Measurements from ENCODE around the gene DCBLD2. TPM values are rescaled to one million over a fixed set of nuclear protein-coding genes. Genes with fewer than 3 reads are reported as not detected.

DCBLD2 gene
- total and polyA plus RNA-seq, 11 donors: 10.9 to 76.6 (median 62.0) TPM

DNA sequence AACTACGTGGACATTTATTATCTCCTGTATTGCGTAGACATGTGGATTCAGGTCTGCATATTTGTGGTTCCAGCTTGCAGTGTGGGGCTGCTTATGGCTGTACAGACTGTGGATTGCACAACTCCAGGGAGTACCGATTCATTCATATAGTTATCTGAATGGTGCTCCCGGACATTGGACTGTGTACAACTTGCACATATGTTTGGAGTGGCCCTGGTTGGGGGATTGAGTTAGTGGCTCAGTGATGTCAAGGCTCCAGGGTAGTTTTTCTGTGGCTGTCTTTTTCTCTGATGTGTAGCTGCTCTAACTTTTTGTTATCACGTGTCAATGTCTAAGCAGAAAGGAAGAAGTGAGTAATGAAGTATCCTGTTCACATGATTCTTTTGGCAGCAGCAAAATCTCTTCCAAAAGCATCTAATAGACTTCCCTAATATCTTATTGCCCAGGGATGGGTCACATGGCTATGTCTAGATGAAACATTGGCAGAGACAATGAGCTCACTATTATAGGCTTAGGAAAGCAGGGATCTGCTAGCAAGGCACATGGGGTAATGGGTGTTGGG lies 122.6 kb downstream of the DCBLD2 start:
- intact Hi-C loops (cut with DNase I): loop anchor here in 3 of 10 donors (5.0 kb wide), 1 partner anchor 47 kb away; no protein-coding TSS in a partner anchor
- no peak for DNase-seq
- TF ChIP-seq, protein P1, sequence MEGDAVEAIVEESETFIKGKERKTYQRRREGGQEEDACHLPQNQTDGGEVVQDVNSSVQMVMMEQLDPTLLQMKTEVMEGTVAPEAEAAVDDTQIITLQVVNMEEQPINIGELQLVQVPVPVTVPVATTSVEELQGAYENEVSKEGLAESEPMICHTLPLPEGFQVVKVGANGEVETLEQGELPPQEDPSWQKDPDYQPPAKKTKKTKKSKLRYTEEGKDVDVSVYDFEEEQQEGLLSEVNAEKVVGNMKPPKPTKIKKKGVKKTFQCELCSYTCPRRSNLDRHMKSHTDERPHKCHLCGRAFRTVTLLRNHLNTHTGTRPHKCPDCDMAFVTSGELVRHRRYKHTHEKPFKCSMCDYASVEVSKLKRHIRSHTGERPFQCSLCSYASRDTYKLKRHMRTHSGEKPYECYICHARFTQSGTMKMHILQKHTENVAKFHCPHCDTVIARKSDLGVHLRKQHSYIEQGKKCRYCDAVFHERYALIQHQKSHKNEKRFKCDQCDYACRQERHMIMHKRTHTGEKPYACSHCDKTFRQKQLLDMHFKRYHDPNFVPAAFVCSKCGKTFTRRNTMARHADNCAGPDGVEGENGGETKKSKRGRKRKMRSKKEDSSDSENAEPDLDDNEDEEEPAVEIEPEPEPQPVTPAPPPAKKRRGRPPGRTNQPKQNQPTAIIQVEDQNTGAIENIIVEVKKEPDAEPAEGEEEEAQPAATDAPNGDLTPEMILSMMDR (IDR thresholded peaks at IDR 0.05): no peak
- no peak for TF ChIP-seq POLR2A (IDR thresholded peaks at IDR 0.05)
- no peaks in the 10 kb centered on the region for H3K9me3 ChIP-seq
- peak overlapping the region in 11 of 12 donors; percentile 24 to 79 (median 49) for H3K27ac ChIP-seq
- H3K36me3 ChIP-seq: peaks cover 0 to 58% (median 35%) of the 10 kb centered on the region in 9 donors
- H3K4me3 ChIP-seq: no peak overlapping the region
- no peaks in the 10 kb centered on the region for H3K27me3 ChIP-seq
- 14 to 21% (median 18%) methylated on average over 5 of the region's 5 CpGs for WGBS, 4 donors
- ATAC-seq: peak; percentile 44 to 80 (median 75)
- peaks cover 0 to 60% (median 44%) of the 10 kb centered on the region in 12 donors for H3K4me1 ChIP-seq

- Histone ChIP-seq H3K27me3 (no peaks in the 10 kb centered on the region), H3K27ac (peak overlapping the region in 11 of 12 donors; percentile 24 to 79 (median 48)), H3K4me3 (no peak overlapping the region), H3K4me1 (peaks cover 0 to 55% (median 42%) of the 10 kb centered on the region in 12 donors), H3K9me3 (no peaks in the 10 kb centered on the region), H3K36me3 (peaks cover 0 to 58% (median 37%) of the 10 kb centered on the region in 9 donors)
- intact Hi-C loops (cut with DNase I): loop anchor here in 3 of 10 donors (5.0 kb wide), 1 partner anchor 46 kb away; no protein-coding TSS in a partner anchor
- ATAC-seq (peak in 2 of 4 donors; percentile 2 to 9), DNase-seq (no peak)
- WGBS, 4 donors: 79 to 88% (median 82%) methylated on average over 5 of the region's 5 CpGs
- TF ChIP-seq, protein P1 (IDR thresholded peaks at IDR 0.05): no peak
- no peak for TF ChIP-seq POLR2A (IDR thresholded peaks at IDR 0.05)
Measured at GRCh38 chr3:98778383-98778782, 123.1 kb downstream of the DCBLD2 start.

DNA sequence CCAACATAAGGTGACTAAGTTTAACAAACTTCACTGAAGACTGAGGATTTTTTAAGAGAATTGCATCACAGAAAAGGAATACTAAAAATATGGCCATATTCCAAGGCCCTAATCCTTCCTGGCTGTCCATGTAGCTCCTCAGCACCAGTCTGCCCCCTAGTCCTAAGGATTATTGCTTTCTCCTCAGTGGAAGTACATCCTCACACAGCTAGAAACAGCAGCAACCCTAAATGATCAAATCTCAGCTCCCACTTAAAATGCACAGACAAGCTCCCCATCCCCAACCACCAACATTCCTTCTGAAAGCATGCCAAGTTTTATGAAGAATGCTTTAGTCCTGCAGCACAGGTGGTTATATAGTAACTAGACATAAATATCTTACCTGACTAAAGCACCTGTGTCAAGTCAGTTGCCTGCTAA lies 123.7 kb downstream of the DCBLD2 start:
- H3K9me3 ChIP-seq: no peaks in the 10 kb centered on the region
- TF ChIP-seq, protein P1 (IDR thresholded peaks at IDR 0.05): peak in 2 of 12 donors; percentile 11 to 19
- TF ChIP-seq POLR2A (IDR thresholded peaks at IDR 0.05): no peak
- no peaks in the 10 kb centered on the region for H3K27me3 ChIP-seq
- peak overlapping the region in 4 of 12 donors; percentile 24 to 79 (median 50) for H3K27ac ChIP-seq
- ATAC-seq: peak in 1 of 4 donors; percentile 36
- no peak overlapping the region for H3K4me3 ChIP-seq
- no peak for DNase-seq
- peaks cover 0 to 59% (median 41%) of the 10 kb centered on the region in 9 donors for H3K36me3 ChIP-seq
- intact Hi-C loops (cut with DNase I): loop anchor here in 3 of 10 donors (5.0 kb wide), 1 partner anchor 46 kb away; no protein-coding TSS in a partner anchor
- H3K4me1 ChIP-seq: peaks cover 0 to 55% (median 42%) of the 10 kb centered on the region in 12 donors

DNA sequence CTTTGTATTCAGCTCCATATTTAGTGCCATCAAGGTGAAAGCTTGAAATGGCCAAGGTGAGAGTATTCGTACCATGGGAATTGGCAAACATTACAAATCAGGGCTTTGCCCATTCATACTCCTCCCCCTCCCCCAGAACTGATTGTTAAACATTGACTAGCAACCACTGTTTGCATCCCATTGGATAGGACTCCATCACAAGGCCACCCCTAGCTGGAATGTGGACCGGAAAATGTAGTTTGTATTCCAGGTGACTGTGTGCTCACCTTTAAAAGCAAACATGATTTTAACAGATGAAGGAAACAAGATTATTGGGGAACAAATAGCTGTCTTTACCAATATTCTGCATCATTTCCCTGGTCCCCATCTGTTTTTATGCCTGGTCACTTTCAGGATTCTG lies 124.2 kb downstream of the DCBLD2 start:
- ATAC-seq: no peak
- WGBS, 4 donors: 78 to 88% (median 84%) methylated on average over 2 of the region's 2 CpGs
- intact Hi-C loops (cut with DNase I): loop anchor here in 3 of 10 donors (5.0 kb wide), 1 partner anchor 45 kb away; no protein-coding TSS in a partner anchor
- Histone ChIP-seq H3K4me1 (peaks cover 0 to 58% (median 42%) of the 10 kb centered on the region in 12 donors), H3K36me3 (peaks cover 0 to 58% (median 39%) of the 10 kb centered on the region in 9 donors), H3K27ac (peak overlapping the region in 1 of 12 donors; percentile 79), H3K4me3 (no peak overlapping the region), H3K9me3 (no peaks in the 10 kb centered on the region), H3K27me3 (no peaks in the 10 kb centered on the region)
- TF ChIP-seq, protein P1 (IDR thresholded peaks at IDR 0.05): no peak
- no peak for TF ChIP-seq POLR2A (IDR thresholded peaks at IDR 0.05)
- DNase-seq: no peak

All from heart left ventricle (tissue), 16 donors.